Embryonic facial prominence (tissue), 1 donor: Measurements from ENCODE around the gene FAR1.

Experiments used
- DNase-seq: peaks from one replicate; pipeline ENCODE4 v3.0.0-alpha.2; 2016; ENCODE audit errors: extremely low spot score

The FAR1 gene

GRCh38 chr11:13777341-13777985, 109.0 kb downstream of the FAR1 start:
- DNase-seq: no peak

GRCh38 chr11:13778345-13778744, 109.9 kb downstream of the FAR1 start:
- DNase-seq: no peak

GRCh38 chr11:13781153-13781552, 112.7 kb downstream of the FAR1 start:
- DNase-seq: no peak
